Prostate gland (tissue), 2 donors: Measurements from ENCODE around the gene SLAMF1.

Experiments
- POLR2A ChIP-seq: fragments of 450-650 bp; IDR thresholded peaks from one replicate; pipeline ENCODE4 v1.6.1; 2016; ENCODE audit warnings: antibody characterized with exemption, mild to moderate bottlenecking
- POLR2AphosphoS5 ChIP-seq: sonication (generic); formaldehyde crosslinking; IDR thresholded peaks from one replicate; pipeline ENCODE4 v1.6.1; 2017; ENCODE audit warnings: antibody characterized with exemption
- TF ChIP-seq, protein P1 (sequence below), 4 experiments: fragments of 200-600 bp in 2 of 4; fragments of 450-650 bp in 2 of 4; sonication (generic) in 2 of 4; IDR thresholded peaks; 1 replicate in 3 of 4; 2 replicates in 1 of 4; pipeline ENCODE4 v1.5.1; 2016 to 2019; ENCODE audit warnings: antibody characterized with exemption in 4 of 4, mild to moderate bottlenecking in 2 of 4, moderate library complexity in 2 of 4

DNA sequence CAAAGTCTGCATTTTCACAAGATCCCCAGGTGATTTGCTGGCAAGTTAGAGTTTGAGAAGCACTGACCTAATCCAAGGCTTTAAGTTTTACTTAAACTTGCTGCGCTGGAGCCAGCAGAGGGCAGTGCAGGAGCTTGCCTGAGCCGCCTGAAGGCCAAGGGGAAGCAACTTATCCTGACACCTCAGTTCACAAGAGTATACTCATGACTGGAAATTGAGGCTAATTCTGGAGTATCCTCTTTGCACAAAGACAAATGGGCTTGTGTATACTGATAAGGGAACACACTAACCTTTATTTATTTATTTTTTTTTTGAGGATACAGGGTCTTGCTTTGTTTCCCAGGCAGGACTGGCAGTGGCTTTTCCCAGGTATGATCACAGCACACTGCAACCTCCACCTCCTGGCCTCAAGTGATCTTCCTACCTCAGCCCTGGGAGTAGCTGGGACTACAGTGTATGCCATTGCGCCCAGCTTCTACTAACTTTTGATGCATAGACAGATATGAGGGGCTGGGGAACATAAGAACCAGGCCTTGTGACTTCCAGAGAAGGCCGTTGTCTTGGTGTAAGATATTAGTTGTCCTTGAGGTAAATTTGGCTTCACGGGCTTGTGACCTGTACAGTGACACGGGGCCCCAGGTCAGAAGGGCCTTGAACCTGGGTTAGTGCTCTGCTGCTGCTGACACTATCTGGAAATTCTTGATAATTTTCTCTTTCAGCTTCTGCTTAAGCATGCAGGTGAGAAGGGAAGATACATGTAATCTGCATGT, 29.0 kb upstream of the SLAMF1 start:
- TF ChIP-seq, protein P1, sequence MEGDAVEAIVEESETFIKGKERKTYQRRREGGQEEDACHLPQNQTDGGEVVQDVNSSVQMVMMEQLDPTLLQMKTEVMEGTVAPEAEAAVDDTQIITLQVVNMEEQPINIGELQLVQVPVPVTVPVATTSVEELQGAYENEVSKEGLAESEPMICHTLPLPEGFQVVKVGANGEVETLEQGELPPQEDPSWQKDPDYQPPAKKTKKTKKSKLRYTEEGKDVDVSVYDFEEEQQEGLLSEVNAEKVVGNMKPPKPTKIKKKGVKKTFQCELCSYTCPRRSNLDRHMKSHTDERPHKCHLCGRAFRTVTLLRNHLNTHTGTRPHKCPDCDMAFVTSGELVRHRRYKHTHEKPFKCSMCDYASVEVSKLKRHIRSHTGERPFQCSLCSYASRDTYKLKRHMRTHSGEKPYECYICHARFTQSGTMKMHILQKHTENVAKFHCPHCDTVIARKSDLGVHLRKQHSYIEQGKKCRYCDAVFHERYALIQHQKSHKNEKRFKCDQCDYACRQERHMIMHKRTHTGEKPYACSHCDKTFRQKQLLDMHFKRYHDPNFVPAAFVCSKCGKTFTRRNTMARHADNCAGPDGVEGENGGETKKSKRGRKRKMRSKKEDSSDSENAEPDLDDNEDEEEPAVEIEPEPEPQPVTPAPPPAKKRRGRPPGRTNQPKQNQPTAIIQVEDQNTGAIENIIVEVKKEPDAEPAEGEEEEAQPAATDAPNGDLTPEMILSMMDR (IDR thresholded peaks at IDR 0.05) = peak in 3 of 4 experiments; percentile 40 to 66 (median 56)
- TF ChIP-seq POLR2A = no peak
- no peak for TF ChIP-seq POLR2AphosphoS5
